Heart left ventricle (tissue), 16 donors: ENCODE measurements around the gene ATP2B2. TPM values are rescaled to one million over a fixed set of nuclear protein-coding genes. Genes with fewer than 3 reads are reported as not detected.

Experiments
- ATAC-seq, 4 donors: fragments of 200-7000 bp; cut with Tn5 transposase; one replicate each; pipeline ENCODE4 v1.9.1; 2020 to 2022; ENCODE audit warnings: moderate library complexity in 4 of 4, mild to moderate bottlenecking in 3 of 4, moderate number of reproducible peaks in 1 of 4
- DNase-seq, 5 donors: peaks; one replicate each; pipeline ENCODE4 v3.0.0-alpha.2; 2020
- H3K27ac ChIP-seq, 12 donors: fragments of 200-600 bp; sonication (generic) in 4 of 12; one replicate each; pipeline versions ENCODE4 v1.5.0 to v1.8.0; 2016 to 2022; ENCODE audit warnings: mild to moderate bottlenecking in 2 of 12
- H3K27me3 ChIP-seq, 9 donors: fragments of 200-600 bp; sonication (generic) in 2 of 9; one replicate each; pipeline versions ENCODE4 v1.5.1 to v1.8.0; 2016 to 2022; ENCODE audit warnings: mild to moderate bottlenecking in 3 of 9
- H3K36me3 ChIP-seq, 9 donors: fragments of 200-600 bp; sonication (generic) in 2 of 9; one replicate each; pipeline versions ENCODE4 v1.5.0 to v1.8.0; 2018 to 2022; ENCODE audit warnings: mild to moderate bottlenecking in 2 of 9
- H3K4me1 ChIP-seq, 12 donors: fragments of 200-600 bp; sonication (generic) in 4 of 12; one replicate each; pipeline versions ENCODE4 v1.5.0 to v1.8.0; 2016 to 2022; ENCODE audit warnings: mild to moderate bottlenecking in 3 of 12
- H3K4me3 ChIP-seq, 12 donors: fragments of 200-600 bp; sonication (generic) in 4 of 12; one replicate each; pipeline versions ENCODE4 v1.5.0 to v1.8.0; 2017 to 2022; ENCODE audit warnings: mild to moderate bottlenecking in 9 of 12, moderate library complexity in 4 of 12
- H3K9me3 ChIP-seq, 12 donors: fragments of 200-600 bp; sonication (generic) in 4 of 12; one replicate each; pipeline versions ENCODE4 v1.5.0 to v1.8.0; 2016 to 2022; ENCODE audit warnings: mild to moderate bottlenecking in 1 of 12
- CTCF ChIP-seq, 12 donors: fragments of 200-600 bp; sonication (generic) in 4 of 12; IDR thresholded peaks; one replicate each; pipeline versions ENCODE4 v1.5.0 to v1.8.0; 2018 to 2022; ENCODE audit warnings: antibody characterized with exemption in 12 of 12, mild to moderate bottlenecking in 5 of 12
- POLR2A ChIP-seq, 2 donors: fragments of 450-650 bp; IDR thresholded peaks; one replicate each; pipeline ENCODE4 v1.6.1; 2017; ENCODE audit warnings: antibody characterized with exemption in 2 of 2, mild to moderate bottlenecking in 2 of 2, moderate library complexity in 2 of 2
- WGBS, 4 donors: extraction: QIAGEN DNeasy Blood & Tissue Kit in 2 of 4; methylation state at CpG; one replicate each; pipeline versions ENCODE4 v1.1.5 to v1.1.7; 2013 to 2018; 5-methylcytosine and 5-hydroxymethylcytosine counted together
- intact Hi-C, 10 donors: fragments of 100-400 bp; cut with DNase I; formaldehyde crosslinking; loops; one replicate each; pipeline versions ENCODE4 v1.11.1 to v1.14.2; 2022
- polyA plus RNA-seq, 2 donors: library from polyadenylated mRNA; stranded (reverse); fragments of 200-250 nt; gene quantifications; one replicate each; pipeline ENCODE4 v1.2.3, GENCODE V29; 2013
- total RNA-seq, 9 donors: library from RNA; depleted of rRNA in 2 of 9; stranded (reverse); fragments of >200 nt in 2 of 9; fragmentation: NEBNext Ultra II Directional in 3 of 9; extraction: Animal tissue kit (Norgen Biotek cat#: 25700) in 3 of 9; gene quantifications; one replicate each; pipeline versions ENCODE4 v1.1.0 to v1.2.4, GENCODE V29; 2016 to 2023
- donor health status: ischemic (EF 13 %, LVEDD 7.1; RV severe dilation, severe dysfunction).
- donor health status: healthy with polysubstance abuse.
- donor health status: DM: no; HTN: yes; CAD: no.
- donor health status: DM: no; HTN: no; CAD: no.
- donor health status: ischemic (EF 25% LVEDD 6.9; RV normal size, moderate dysfunction).
- donor health status: ischemic (EF 25% LVEDD 5.7; RV mildly dilated, moderate dysfunction).
- donor health status: healthy.
- donor health status: DM: yes; HTN: yes; CAD: no.
- donor health status: ischemic (EF 35%, LVEDD 5.7; RV mildly dilated, moderate dysfunction).
- donor health status: nonischemic (EF 11% LVEDD 7.7; RV severe dilation, severe dysfunction).
- donor health status: DM: yes; HTN: yes; CAD: no.
- donor health status: PGD.
- donor health status: ischemic (EF 29% LVEDD 5.4; RV normal size, mild dysfunction).
- donor health status: nonischemic (EF 23%, LVEDD 6.1; RV moderate dilation, normal function).

ATP2B2 gene
- total and polyA plus RNA-seq, 11 donors, result 0.01 to 0.35 (median 0.12) TPM; not detected in 3

GRCh38 chr3:10341901-10342398 lies 163.4 kb downstream of the ATP2B2 start:
- Histone ChIP-seq H3K36me3 (no peaks in the 10 kb centered on the region), H3K27ac (no peak overlapping the region), H3K4me3 (no peak overlapping the region), H3K27me3 (peaks cover 0 to 4% (median 0%) of the 10 kb centered on the region in 9 donors), H3K9me3 (no peaks in the 10 kb centered on the region), H3K4me1 (peaks cover 0 to 3% (median 0%) of the 10 kb centered on the region in 12 donors)
- no peak for TF ChIP-seq CTCF (IDR thresholded peaks at IDR 0.05)
- TF ChIP-seq POLR2A (IDR thresholded peaks at IDR 0.05), result no peak
- intact Hi-C loops, result loop anchor here in 5 of 10 donors (5.0 to 10.0 kb wide), 4 partner anchors 65 to 395 kb away; no protein-coding TSS in a partner anchor
- ATAC-seq (no peak), DNase-seq (peak in 1 of 5 donors; percentile 15)
- WGBS, 4 donors, result 68 to 80% (median 72%) methylated on average over 7 of the region's 7 CpGs

- no peaks in the 10 kb centered on the region for H3K9me3 ChIP-seq
- no peaks in the 10 kb centered on the region for H3K36me3 ChIP-seq
- 89 to 92% (median 90%) methylated on average over 18 of the region's 18 CpGs for WGBS, 4 donors
- intact Hi-C loops, result loop anchor here in 5 of 10 donors (5.0 to 10.0 kb wide), 4 partner anchors 67 to 397 kb away; no protein-coding TSS in a partner anchor
- H3K27me3 ChIP-seq, result peaks cover 0 to 7% (median 0%) of the 10 kb centered on the region in 9 donors
- TF ChIP-seq POLR2A (IDR thresholded peaks at IDR 0.05) (no peak), CTCF (IDR thresholded peaks at IDR 0.05) (no peak)
- DNase-seq (peak in 2 of 5 donors; percentile 13 to 43), ATAC-seq (no peak)
- H3K4me3 ChIP-seq, result no peak overlapping the region
- H3K4me1 ChIP-seq, result peaks cover 0 to 3% (median 0%) of the 10 kb centered on the region in 12 donors
- no peak overlapping the region for H3K27ac ChIP-seq
Observed at GRCh38 chr3:10340476-10340875, 164.9 kb downstream of the ATP2B2 start.

- Histone ChIP-seq H3K9me3 (no peaks in the 10 kb centered on the region), H3K4me1 (peaks cover 0 to 3% (median 0%) of the 10 kb centered on the region in 12 donors), H3K27me3 (peaks cover 0 to 7% (median 0%) of the 10 kb centered on the region in 9 donors), H3K4me3 (no peak overlapping the region), H3K36me3 (no peaks in the 10 kb centered on the region), H3K27ac (no peak overlapping the region)
- peak in 1 of 5 donors; percentile 4 for DNase-seq
- intact Hi-C loops, result loop anchor here in 5 of 10 donors (5.0 to 10.0 kb wide), 4 partner anchors 67 to 397 kb away; no protein-coding TSS in a partner anchor
- ATAC-seq, result no peak
- WGBS, 4 donors, result 39 to 62% (median 52%) methylated on average over 4 of the region's 4 CpGs
- no peak for TF ChIP-seq POLR2A (IDR thresholded peaks at IDR 0.05)
- TF ChIP-seq CTCF (IDR thresholded peaks at IDR 0.05), result no peak
Observed at GRCh38 chr3:10340046-10340445, 165.3 kb downstream of the ATP2B2 start.

GRCh38 chr3:10339376-10339955 lies 165.9 kb downstream of the ATP2B2 start:
- Histone ChIP-seq H3K27ac (no peak overlapping the region), H3K4me3 (no peak overlapping the region), H3K36me3 (no peaks in the 10 kb centered on the region), H3K27me3 (peaks cover 0 to 7% (median 0%) of the 10 kb centered on the region in 9 donors), H3K9me3 (no peaks in the 10 kb centered on the region), H3K4me1 (peaks cover 0 to 3% (median 0%) of the 10 kb centered on the region in 12 donors)
- DNase-seq (peak in 2 of 5 donors; percentile 8 to 29), ATAC-seq (no peak)
- 89 to 96% (median 90%) methylated on average over 8 of the region's 8 CpGs for WGBS, 4 donors
- intact Hi-C loops, result no loop called here
- TF ChIP-seq CTCF (IDR thresholded peaks at IDR 0.05) (no peak), POLR2A (IDR thresholded peaks at IDR 0.05) (no peak)
